IMR-90 (cell line): Measurements from ENCODE around the gene GATA2. TPM values are rescaled to one million over a fixed set of nuclear protein-coding genes. Genes with fewer than 3 reads are reported as not detected.
A peak's percentile ranks its signal among the peaks of the same experiment; 100 is the strongest.

Source experiments
- ATAC-seq: fragments of 200-7000 bp; cut with Tn5 transposase; 2 replicates; pipeline ENCODE4 v1.9.1; 2020; ENCODE audit warnings: low read depth, mild to moderate bottlenecking, moderate library complexity
- BruUV-seq: library from RNA; stranded (reverse); fragments of 400-500 nt; replicated peaks from 2 replicates; lab custom pipeline; 2021; lab: Mats Ljungman, UMichigan
- CTCF ChIA-PET: fragments of 300-600 bp; formaldehyde crosslinking; extraction: SDS; loops from one replicate; lab custom pipeline; 2021; ENCODE audit warnings: antibody characterized with exemption; lab: Yijun Ruan, JAX
- POLR2A ChIA-PET: fragments of 300-600 bp; sonication (Branson Sonifier 250); formaldehyde crosslinking; loops from one replicate; lab custom pipeline; 2022; ENCODE audit warnings: antibody characterized with exemption; ENCODE audit not compliant: unreplicated experiment; lab: Charles Lee
- DNase-seq: peaks from one replicate; pipeline ENCODE4 v3.0.0; 2013
- H2AFZ ChIP-seq: replicated peaks from 2 replicates; pipeline ENCODE3; 2013; ENCODE audit warnings: low read length, mild to moderate bottlenecking; ENCODE audit not compliant: poor library complexity
- H2AK5ac ChIP-seq: 2 replicates; pipeline ENCODE4 v1.6.1; 2013; ENCODE audit warnings: low read depth, low read length, inconsistent platforms
- H2AK9ac ChIP-seq: replicated peaks from 2 replicates; pipeline ENCODE3; 2013; ENCODE audit warnings: mild to moderate bottlenecking, low read depth, low read length, moderate library complexity; ENCODE audit not compliant: poor library complexity
- H2BK120ac ChIP-seq: 2 replicates; pipeline ENCODE4 v1.6.1; 2013; ENCODE audit warnings: low read depth, low read length, inconsistent platforms
- H2BK15ac ChIP-seq: 3 replicates; pipeline ENCODE4 v1.6.1; 2013; ENCODE audit warnings: low read depth, low read length, inconsistent platforms
- H2BK20ac ChIP-seq: 2 replicates; pipeline ENCODE4 v1.6.1; 2013; ENCODE audit warnings: low read depth, mild to moderate bottlenecking, inconsistent platforms, low read length, moderate library complexity
- H2BK5ac ChIP-seq: 2 replicates; pipeline ENCODE4 v1.6.1; 2013; ENCODE audit warnings: mild to moderate bottlenecking, low read depth, low read length, inconsistent platforms; ENCODE audit not compliant: poor library complexity, severe bottlenecking
- H3K14ac ChIP-seq: replicated peaks from 2 replicates; pipeline ENCODE4 v1.6.1; 2013; ENCODE audit warnings: low read depth, low read length, inconsistent platforms
- H3K18ac ChIP-seq: 2 replicates; pipeline ENCODE4 v1.6.1; 2013; ENCODE audit warnings: low read depth, low read length, control low read depth
- H3K23ac ChIP-seq: 2 replicates; pipeline ENCODE4 v1.6.1; 2013; ENCODE audit warnings: low read depth, low read length, inconsistent platforms
- H3K27ac ChIP-seq: 2 replicates; pipeline ENCODE4 v1.5.1; 2013; ENCODE audit warnings: mild to moderate bottlenecking, control low read depth, low read length; ENCODE audit not compliant: insufficient read depth
- H3K27me3 ChIP-seq: 2 replicates; pipeline ENCODE4 v1.6.1; 2013; ENCODE audit warnings: low read length; ENCODE audit not compliant: control insufficient read depth, insufficient read depth
- H3K36me3 ChIP-seq: 2 replicates; pipeline ENCODE4 v1.6.1; 2013; ENCODE audit warnings: low read length, mixed read lengths; ENCODE audit not compliant: control insufficient read depth, insufficient read depth
- H3K4ac ChIP-seq: 2 replicates; pipeline ENCODE4 v1.6.1; 2013; ENCODE audit warnings: low read depth, low read length, inconsistent platforms
- H3K4me1 ChIP-seq: 2 replicates; pipeline ENCODE4 v1.6.1; 2013; ENCODE audit warnings: low read length, mixed read lengths; ENCODE audit not compliant: control insufficient read depth, insufficient read depth
- H3K4me2 ChIP-seq: 2 replicates; pipeline ENCODE4 v1.6.1; 2013; ENCODE audit warnings: low read depth, mild to moderate bottlenecking, control low read depth, low read length, moderate library complexity
- H3K4me3 ChIP-seq: 2 replicates; pipeline ENCODE4 v1.5.1; 2013; ENCODE audit warnings: low read depth, mild to moderate bottlenecking, control low read depth, low read length, moderate library complexity; ENCODE audit not compliant: insufficient read depth
- H3K56ac ChIP-seq: 2 replicates; pipeline ENCODE4 v1.6.1; 2013; ENCODE audit warnings: low read length, inconsistent platforms; ENCODE audit not compliant: insufficient read depth; ENCODE audit errors: extremely low read depth
- H3K79me1 ChIP-seq, 2 experiments: 2 replicates each; pipeline ENCODE4 v1.6.1; 2013; ENCODE audit warnings: low read length in 2 of 2, inconsistent platforms in 1 of 2, low read depth in 1 of 2
- H3K9ac ChIP-seq: 2 replicates; pipeline ENCODE4 v1.6.1; 2013; ENCODE audit warnings: low read depth, low read length, control low read depth
- H3K9me1 ChIP-seq: 2 replicates; pipeline ENCODE4 v1.6.1; 2013; ENCODE audit warnings: low read length, inconsistent platforms; ENCODE audit not compliant: insufficient read depth
- H3K9me3 ChIP-seq: 2 replicates; pipeline ENCODE4 v1.6.1; 2013; ENCODE audit warnings: low read length; ENCODE audit not compliant: control insufficient read depth, insufficient read depth
- H4K20me1 ChIP-seq: 2 replicates; pipeline ENCODE4 v1.6.1; 2013; ENCODE audit warnings: low read length, inconsistent platforms; ENCODE audit not compliant: insufficient read depth
- H4K5ac ChIP-seq: 2 replicates; pipeline ENCODE4 v1.6.1; 2013; ENCODE audit warnings: mild to moderate bottlenecking, low read depth, low read length, control low read depth
- H4K8ac ChIP-seq, 2 experiments: 2 replicates each; pipeline ENCODE4 v1.6.1; 2013; ENCODE audit warnings: low read depth in 2 of 2, low read length in 2 of 2, control low read depth in 1 of 2, inconsistent platforms in 1 of 2
- H4K91ac ChIP-seq: 2 replicates; pipeline ENCODE4 v1.6.1; 2013; ENCODE audit warnings: low read depth, low read length, inconsistent platforms; ENCODE audit not compliant: insufficient read depth
- BHLHE40 ChIP-seq: fragments of 150-350 bp; IDR thresholded peaks from 2 replicates; pipeline ENCODE4 v1.6.1; 2016; ENCODE audit warnings: mild to moderate bottlenecking, low read depth, low read length
- CEBPB ChIP-seq: IDR thresholded peaks from 2 replicates; pipeline ENCODE4 v1.6.1; 2012; ENCODE audit warnings: low read depth, low read length, improper control_type of control experiment
- CHD1 ChIP-seq: IDR thresholded peaks from 2 replicates; pipeline ENCODE4 v1.6.1; 2012; ENCODE audit warnings: low read depth, low read length, improper control_type of control experiment
- CTCF ChIP-seq: conservative IDR thresholded peaks from 2 replicates; pipeline ENCODE4 v1.5.1; 2012; ENCODE audit warnings: mild to moderate bottlenecking, low read depth, low read length, improper control_type of control experiment
- ELK1 ChIP-seq: fragments of 150-350 bp; IDR thresholded peaks from 2 replicates; pipeline ENCODE4 v1.6.1; 2016; ENCODE audit warnings: low read depth, mild to moderate bottlenecking, low read length, moderate library complexity, borderline replicate concordance
- FOS ChIP-seq: fragments of 150-350 bp; IDR thresholded peaks from 2 replicates; pipeline ENCODE4 v1.6.1; 2016; ENCODE audit warnings: low read depth, low read length
- MAFK ChIP-seq: IDR thresholded peaks from 2 replicates; pipeline ENCODE4 v1.6.1; 2012; ENCODE audit warnings: low read depth, low read length, improper control_type of control experiment
- MAZ ChIP-seq: IDR thresholded peaks from 2 replicates; pipeline ENCODE4 v1.6.1; 2012; ENCODE audit warnings: low read depth, mild to moderate bottlenecking, low read length, improper control_type of control experiment, moderate library complexity, borderline replicate concordance
- MXI1 ChIP-seq: IDR thresholded peaks from 2 replicates; pipeline ENCODE4 v1.6.1; 2012; ENCODE audit warnings: low read depth, mild to moderate bottlenecking, low read length, moderate library complexity, borderline replicate concordance
- NFE2L2 ChIP-seq: fragments of 150-350 bp; IDR thresholded peaks from 2 replicates; pipeline ENCODE4 v1.6.1; 2016; ENCODE audit warnings: low read depth, mild to moderate bottlenecking, low read length
- POLR2A ChIP-seq: IDR thresholded peaks from 2 replicates; pipeline ENCODE4 v1.6.1; 2012; ENCODE audit warnings: mild to moderate bottlenecking, low read depth, low read length
- RAD21 ChIP-seq: IDR thresholded peaks from 2 replicates; pipeline ENCODE4 v1.6.1; 2012; ENCODE audit warnings: low read length, improper control_type of control experiment
- RCOR1 ChIP-seq: IDR thresholded peaks from 2 replicates; pipeline ENCODE4 v1.6.1; 2012; ENCODE audit warnings: mild to moderate bottlenecking, low read length, improper control_type of control experiment; ENCODE audit not compliant: insufficient replicate concordance
- RFX5 ChIP-seq: IDR thresholded peaks from 2 replicates; pipeline ENCODE4 v1.8.0; 2012; ENCODE audit warnings: low read depth, mild to moderate bottlenecking, low read length, moderate library complexity
- SMC3 ChIP-seq: fragments of 150-350 bp; IDR thresholded peaks from 2 replicates; pipeline ENCODE4 v1.6.1; 2016; ENCODE audit warnings: low read depth, mild to moderate bottlenecking, antibody characterized with exemption, low read length, moderate library complexity
- USF2 ChIP-seq: fragments of 150-350 bp; IDR thresholded peaks from 2 replicates; pipeline ENCODE4 v1.6.1; 2017; ENCODE audit warnings: mild to moderate bottlenecking, antibody characterized with exemption, low read length, low read depth
- WGBS, 2 experiments: methylation state at CpG; one replicate each; pipeline versions ENCODE4 v1.1.5 to v1.1.7; 2013; ENCODE audit warnings: missing lambda C conversion rate in 2 of 2; ENCODE audit not compliant: insufficient read length in 1 of 2; ENCODE audit errors: extremely low coverage in 2 of 2; 5-methylcytosine and 5-hydroxymethylcytosine counted together
- dilution Hi-C: fragments of 300-500 bp; cut with HindIII; formaldehyde crosslinking; loops from one replicate; pipeline ENCODE4 v1.14.3; 2018; ENCODE audit warnings: low sequenced_read_pairs; ENCODE audit not compliant: unreplicated experiment
- in situ Hi-C: fragments of 300-500 bp; cut with MboI; formaldehyde crosslinking; loops from 3 replicates; pipeline ENCODE4 v1.14.3; 2019; ENCODE audit warnings: low sequenced_read_pairs, inconsistent platforms, mixed read lengths
- intact Hi-C: fragments of 100-400 bp; cut with micrococcal nuclease; formaldehyde crosslinking; loops from 2 replicates; pipeline ENCODE4 v1.10.0; 2022
- polyA plus RNA-seq, 3 experiments: library from polyadenylated mRNA; depleted of rRNA; stranded (reverse); fragments of >200 nt; gene quantifications; 2 replicates each; pipeline ENCODE4 v1.2.3, GENCODE V29; 2012; ENCODE audit warnings: low replicate concordance in 1 of 3
- total RNA-seq: library from RNA; depleted of rRNA; stranded (reverse); fragments of >200 nt; gene quantifications from 2 replicates; pipeline ENCODE4 v1.2.3, GENCODE V29; 2012

GATA2 gene
- total and polyA plus RNA-seq, 2 of the 4 experiments (the other 2 are of a cell fraction): 2.2 to 13.5 TPM

GRCh38 chr3:128498127-128498626 lies 5.2 kb upstream of the GATA2 start:
- Histone ChIP-seq H2AK9ac (no peak overlapping the region), H3K9ac (no peak overlapping the region), H4K5ac (no peak overlapping the region), H3K79me1 (peaks cover 3 to 5% of the 10 kb centered on the region in 2 experiments; a peak in 1 of 4 replicates), H3K27ac (no peak overlapping the region), H2BK20ac (no peak overlapping the region), H2AK5ac (no peak overlapping the region; the same call in 1 of the 2 replicates), H4K8ac (no peak overlapping the region), H2AFZ (peak overlapping the region; percentile 74), H4K20me1 (peaks cover 16% of the 10 kb centered on the region), H3K9me1 (0 out of 2 replicates have a peak, but pooled peaks cover 4% of the 10 kb centered on the region), H3K4me1 (peaks cover 5% of the 10 kb centered on the region), H3K36me3 (no peaks in the 10 kb centered on the region), H2BK5ac (no peak overlapping the region), H3K14ac (no peak overlapping the region), H3K18ac (no peak overlapping the region), H3K27me3 (peaks cover 31% of the 10 kb centered on the region), H3K4me2 (peak overlapping the region; percentile 54; the same call in 1 of the 2 replicates), H3K56ac (no peak overlapping the region), H3K4me3 (no peak overlapping the region), H2BK120ac (no peak overlapping the region), H3K4ac (no peak overlapping the region; the same call in 1 of the 2 replicates), H4K91ac (peak overlapping the region; percentile 33; the same call in 1 of the 2 replicates), H3K9me3 (no peaks in the 10 kb centered on the region; the same call in 1 of the 2 replicates), H3K23ac (no peak overlapping the region), H2BK15ac (no peak overlapping the region)
- TF ChIP-seq BHLHE40 (no peak), ELK1 (no peak), MAZ (no peak), FOS (no peak), POLR2A (no peak), NFE2L2 (no peak), MXI1 (no peak), RFX5 (no peak), CTCF (no peak), USF2 (no peak), CEBPB (no peak), SMC3 (no peak), RAD21 (no peak), MAFK (no peak), CHD1 (no peak), RCOR1 (no peak)
- no peak for DNase-seq
- dilution Hi-C loops (no loop called here), in situ Hi-C loops (no loop called here), intact Hi-C loops (loop anchor here (1.0 to 5.0 kb wide), 2 partner anchors 109 to 327 kb away; no protein-coding TSS in a partner anchor)
- ChIA-PET CTCF (interaction anchor here (1.0 to 1.1 kb wide), 2 partner anchors 14 to 87 kb away, joined by 4 read pairs; no protein-coding TSS in a partner anchor), POLR2A (no interaction called here)
- WGBS, 2 experiments: 20% methylated on average over 2 of the region's 5 CpGs; no CpG with 5 or more reads in 1 of the 2 experiments
- ATAC-seq: no peak
- no TSS peak for BruUV-seq
